Liver (tissue), 2 donors: ENCODE measurements around the gene ARVCF.

Source experiments
- CTCF ChIP-seq: fragments of 150-350 bp; IDR thresholded peaks from 2 replicates; pipeline ENCODE4 v1.5.1; 2017; ENCODE audit warnings: improper control_type of control experiment, low read depth, low read length; ENCODE audit not compliant: missing input control
- TF ChIP-seq, protein P1 (sequence below): IDR thresholded peaks from 2 replicates; pipeline ENCODE4 v1.6.1; 2016; ENCODE audit warnings: antibody characterized with exemption, mild to moderate bottlenecking
- donor health status: healthy.

DNA sequence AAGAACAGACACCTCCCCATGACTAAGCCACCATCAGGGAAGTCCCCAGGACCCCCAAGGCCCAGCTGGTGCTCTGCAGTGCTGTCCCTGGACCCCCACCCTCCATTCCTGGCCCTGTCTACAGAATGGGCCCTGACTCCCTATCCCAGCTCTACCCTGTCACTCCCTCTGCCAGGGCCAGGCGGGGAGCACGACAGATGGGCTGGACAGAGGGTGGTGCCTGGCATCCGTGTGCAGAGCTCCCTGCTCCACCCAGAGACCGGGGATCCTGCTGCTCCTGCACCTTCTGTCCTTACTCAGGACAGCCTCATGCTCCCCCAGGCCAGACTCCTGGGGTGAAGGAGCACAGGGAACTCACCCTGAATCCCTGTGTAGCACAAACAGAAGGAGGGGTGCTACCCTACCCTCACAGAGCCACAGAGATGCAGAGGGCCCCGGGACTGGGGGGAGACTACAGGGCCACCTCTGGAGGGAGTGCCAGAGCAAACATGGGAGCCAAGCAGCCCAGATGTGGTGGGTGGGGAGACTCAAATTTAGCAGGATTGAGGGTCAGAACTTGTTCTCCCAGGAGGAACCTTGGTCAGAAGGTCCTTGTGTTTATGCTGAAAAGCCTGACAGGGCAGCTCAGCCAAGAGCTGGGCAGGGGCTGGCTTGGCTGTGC, 2.0 kb downstream of the ARVCF start:
- no peak for TF ChIP-seq CTCF
- TF ChIP-seq, protein P1, sequence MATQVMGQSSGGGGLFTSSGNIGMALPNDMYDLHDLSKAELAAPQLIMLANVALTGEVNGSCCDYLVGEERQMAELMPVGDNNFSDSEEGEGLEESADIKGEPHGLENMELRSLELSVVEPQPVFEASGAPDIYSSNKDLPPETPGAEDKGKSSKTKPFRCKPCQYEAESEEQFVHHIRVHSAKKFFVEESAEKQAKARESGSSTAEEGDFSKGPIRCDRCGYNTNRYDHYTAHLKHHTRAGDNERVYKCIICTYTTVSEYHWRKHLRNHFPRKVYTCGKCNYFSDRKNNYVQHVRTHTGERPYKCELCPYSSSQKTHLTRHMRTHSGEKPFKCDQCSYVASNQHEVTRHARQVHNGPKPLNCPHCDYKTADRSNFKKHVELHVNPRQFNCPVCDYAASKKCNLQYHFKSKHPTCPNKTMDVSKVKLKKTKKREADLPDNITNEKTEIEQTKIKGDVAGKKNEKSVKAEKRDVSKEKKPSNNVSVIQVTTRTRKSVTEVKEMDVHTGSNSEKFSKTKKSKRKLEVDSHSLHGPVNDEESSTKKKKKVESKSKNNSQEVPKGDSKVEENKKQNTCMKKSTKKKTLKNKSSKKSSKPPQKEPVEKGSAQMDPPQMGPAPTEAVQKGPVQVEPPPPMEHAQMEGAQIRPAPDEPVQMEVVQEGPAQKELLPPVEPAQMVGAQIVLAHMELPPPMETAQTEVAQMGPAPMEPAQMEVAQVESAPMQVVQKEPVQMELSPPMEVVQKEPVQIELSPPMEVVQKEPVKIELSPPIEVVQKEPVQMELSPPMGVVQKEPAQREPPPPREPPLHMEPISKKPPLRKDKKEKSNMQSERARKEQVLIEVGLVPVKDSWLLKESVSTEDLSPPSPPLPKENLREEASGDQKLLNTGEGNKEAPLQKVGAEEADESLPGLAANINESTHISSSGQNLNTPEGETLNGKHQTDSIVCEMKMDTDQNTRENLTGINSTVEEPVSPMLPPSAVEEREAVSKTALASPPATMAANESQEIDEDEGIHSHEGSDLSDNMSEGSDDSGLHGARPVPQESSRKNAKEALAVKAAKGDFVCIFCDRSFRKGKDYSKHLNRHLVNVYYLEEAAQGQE = no peak
